Keratinocyte (primary cell): ENCODE results near the gene SRGAP3.

ENCODE experiments used
- EZH2 ChIP-seq: IDR thresholded peaks from one replicate; pipeline ENCODE4 v1.6.1; 2012; ENCODE audit warnings: inconsistent platforms, mild to moderate bottlenecking, low read length, moderate library complexity
- TF ChIP-seq, protein P1 (sequence below), 3 experiments: IDR thresholded peaks in 1 of 3; conservative IDR thresholded peaks in 1 of 3; optimal IDR thresholded peaks in 1 of 3; 2 replicates in 2 of 3; 3 replicates in 1 of 3; pipeline versions ENCODE3 to v1.5.1; 2011; ENCODE audit warnings: low read length in 3 of 3, mild to moderate bottlenecking in 3 of 3, moderate library complexity in 2 of 3, control low read depth in 1 of 3, inconsistent platforms in 1 of 3; ENCODE audit not compliant: insufficient read depth in 2 of 3; ENCODE audit errors: extremely low read depth in 1 of 3

DNA sequence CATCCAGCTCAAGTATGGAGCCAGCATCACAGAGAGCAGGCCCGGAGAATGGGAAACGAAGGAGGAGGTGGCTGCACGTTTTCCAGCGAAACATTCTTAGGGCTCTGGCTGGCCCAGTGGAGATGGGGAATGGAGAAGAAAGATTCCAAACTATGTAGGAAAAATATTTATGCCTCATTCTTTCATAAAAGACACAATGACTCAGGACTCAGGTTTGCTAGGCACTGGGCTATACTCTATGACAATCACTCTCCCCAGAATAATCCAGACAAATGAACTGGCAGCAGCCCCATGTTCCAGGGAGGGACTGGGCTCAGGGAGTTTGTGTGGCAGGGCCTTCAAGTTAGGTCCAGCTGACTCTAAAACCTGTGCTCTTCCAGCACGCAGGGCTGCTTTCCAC is 175.4 kb downstream of the SRGAP3 start:
- no peak for TF ChIP-seq EZH2
- TF ChIP-seq, protein P1, sequence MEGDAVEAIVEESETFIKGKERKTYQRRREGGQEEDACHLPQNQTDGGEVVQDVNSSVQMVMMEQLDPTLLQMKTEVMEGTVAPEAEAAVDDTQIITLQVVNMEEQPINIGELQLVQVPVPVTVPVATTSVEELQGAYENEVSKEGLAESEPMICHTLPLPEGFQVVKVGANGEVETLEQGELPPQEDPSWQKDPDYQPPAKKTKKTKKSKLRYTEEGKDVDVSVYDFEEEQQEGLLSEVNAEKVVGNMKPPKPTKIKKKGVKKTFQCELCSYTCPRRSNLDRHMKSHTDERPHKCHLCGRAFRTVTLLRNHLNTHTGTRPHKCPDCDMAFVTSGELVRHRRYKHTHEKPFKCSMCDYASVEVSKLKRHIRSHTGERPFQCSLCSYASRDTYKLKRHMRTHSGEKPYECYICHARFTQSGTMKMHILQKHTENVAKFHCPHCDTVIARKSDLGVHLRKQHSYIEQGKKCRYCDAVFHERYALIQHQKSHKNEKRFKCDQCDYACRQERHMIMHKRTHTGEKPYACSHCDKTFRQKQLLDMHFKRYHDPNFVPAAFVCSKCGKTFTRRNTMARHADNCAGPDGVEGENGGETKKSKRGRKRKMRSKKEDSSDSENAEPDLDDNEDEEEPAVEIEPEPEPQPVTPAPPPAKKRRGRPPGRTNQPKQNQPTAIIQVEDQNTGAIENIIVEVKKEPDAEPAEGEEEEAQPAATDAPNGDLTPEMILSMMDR (optimal IDR thresholded peaks at IDR 0.05 in 1 of 3, IDR thresholded peaks at IDR 0.05 in 1 of 3, conservative IDR thresholded peaks at IDR 0.05 in 1 of 3; ENCODE audit: extremely low read depth in 1 of 3, insufficient read depth in 2 of 3, low read length in 3 of 3) = no peak
